ENCODE measurements around the gene EPHB1.

EPHB1 gene

DNA sequence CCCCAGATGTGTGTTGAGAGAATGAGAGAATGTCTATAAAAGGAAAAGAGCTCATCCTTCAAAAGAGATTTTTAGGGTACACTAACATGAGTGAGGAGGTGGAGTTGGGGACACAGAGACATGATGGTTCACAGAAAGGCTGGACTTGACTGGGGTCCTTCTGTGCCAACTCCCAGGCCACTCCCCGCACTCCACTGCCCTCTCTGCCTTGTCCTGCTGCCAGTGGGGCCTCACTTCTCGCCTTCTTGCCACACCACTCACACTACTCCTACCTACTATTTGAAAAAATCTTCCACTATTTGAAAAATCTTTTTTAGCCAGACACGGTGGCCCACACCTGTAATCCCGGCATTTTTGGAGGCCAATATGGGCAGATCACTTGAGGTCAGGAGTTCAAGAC lies 298.1 kb downstream of the EPHB1 start:
- no peak for DNase-seq (ENCODE audit: low spot score)
- TF ChIP-seq, protein P1, sequence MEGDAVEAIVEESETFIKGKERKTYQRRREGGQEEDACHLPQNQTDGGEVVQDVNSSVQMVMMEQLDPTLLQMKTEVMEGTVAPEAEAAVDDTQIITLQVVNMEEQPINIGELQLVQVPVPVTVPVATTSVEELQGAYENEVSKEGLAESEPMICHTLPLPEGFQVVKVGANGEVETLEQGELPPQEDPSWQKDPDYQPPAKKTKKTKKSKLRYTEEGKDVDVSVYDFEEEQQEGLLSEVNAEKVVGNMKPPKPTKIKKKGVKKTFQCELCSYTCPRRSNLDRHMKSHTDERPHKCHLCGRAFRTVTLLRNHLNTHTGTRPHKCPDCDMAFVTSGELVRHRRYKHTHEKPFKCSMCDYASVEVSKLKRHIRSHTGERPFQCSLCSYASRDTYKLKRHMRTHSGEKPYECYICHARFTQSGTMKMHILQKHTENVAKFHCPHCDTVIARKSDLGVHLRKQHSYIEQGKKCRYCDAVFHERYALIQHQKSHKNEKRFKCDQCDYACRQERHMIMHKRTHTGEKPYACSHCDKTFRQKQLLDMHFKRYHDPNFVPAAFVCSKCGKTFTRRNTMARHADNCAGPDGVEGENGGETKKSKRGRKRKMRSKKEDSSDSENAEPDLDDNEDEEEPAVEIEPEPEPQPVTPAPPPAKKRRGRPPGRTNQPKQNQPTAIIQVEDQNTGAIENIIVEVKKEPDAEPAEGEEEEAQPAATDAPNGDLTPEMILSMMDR (IDR thresholded peaks at IDR 0.05; ENCODE audit: extremely low read depth, missing control alignments) = no peak

DNA sequence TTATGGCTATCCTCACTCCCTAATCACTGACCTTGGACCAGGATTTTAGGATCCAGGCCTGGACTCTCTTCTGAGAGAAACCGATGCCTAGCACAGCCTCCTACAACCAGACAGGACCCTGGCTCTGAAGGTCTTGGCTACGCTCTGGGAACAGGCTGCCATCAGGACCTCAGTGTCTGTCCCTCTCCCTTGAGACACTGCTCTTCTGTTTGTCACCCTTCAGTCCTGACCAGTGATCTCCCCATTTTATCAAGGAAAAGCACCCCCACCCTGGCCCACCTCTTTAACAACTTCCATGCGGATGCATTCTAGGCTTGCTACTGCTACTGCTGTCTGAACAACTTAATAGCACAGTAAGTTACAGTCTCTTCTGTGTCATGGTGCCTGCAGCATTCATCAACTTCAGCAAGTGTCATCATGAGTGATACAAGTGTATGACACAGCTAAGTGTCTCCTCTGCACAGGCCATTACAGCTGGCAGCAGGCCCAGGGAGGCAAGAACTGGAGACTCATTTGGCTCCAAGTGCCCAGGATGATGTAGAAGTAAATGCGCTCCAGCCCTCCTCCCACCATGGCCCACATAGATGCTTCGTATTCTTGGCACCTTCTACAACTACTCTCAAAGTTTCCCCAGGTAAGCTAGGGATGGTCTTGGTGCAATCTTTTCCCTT lies 302.4 kb downstream of the EPHB1 start:
- TF ChIP-seq, protein P1 (IDR thresholded peaks at IDR 0.05; ENCODE audit: extremely low read depth, missing control alignments) = no peak
- DNase-seq (ENCODE audit: low spot score) = no peak

DNA sequence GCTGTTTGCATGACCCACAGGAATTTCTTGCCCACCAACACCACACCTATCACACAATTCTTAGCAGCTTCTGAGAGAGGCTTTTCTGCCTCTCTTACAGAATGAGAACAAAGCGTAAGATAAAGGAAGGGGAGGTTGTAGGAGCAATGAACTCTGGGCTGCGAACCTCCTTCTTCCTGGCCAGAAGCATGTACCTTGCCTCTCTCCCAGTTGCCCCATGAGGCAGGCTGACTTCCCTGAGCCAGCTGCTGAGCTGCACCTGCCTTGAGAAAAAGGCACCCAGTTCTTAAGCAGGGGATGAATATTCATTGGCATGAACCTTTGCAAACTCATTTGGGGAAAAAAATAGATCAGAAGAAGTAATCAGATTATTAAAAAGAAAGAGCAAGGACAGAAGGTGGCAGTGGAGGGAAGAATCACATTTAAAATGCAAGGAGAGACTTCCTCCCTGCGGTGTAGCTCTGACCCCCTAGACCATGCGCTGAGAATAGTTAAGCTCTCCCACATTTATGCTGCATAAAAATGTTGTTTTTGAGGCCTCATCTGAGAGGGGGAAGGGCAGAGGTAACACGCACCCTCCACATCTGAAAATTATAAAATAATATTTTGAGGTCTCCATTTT lies 304.8 kb downstream of the EPHB1 start:
- no peak for DNase-seq (ENCODE audit: low spot score)
- TF ChIP-seq, protein P1 (IDR thresholded peaks at IDR 0.05; ENCODE audit: extremely low read depth, missing control alignments) = no peak

DNA sequence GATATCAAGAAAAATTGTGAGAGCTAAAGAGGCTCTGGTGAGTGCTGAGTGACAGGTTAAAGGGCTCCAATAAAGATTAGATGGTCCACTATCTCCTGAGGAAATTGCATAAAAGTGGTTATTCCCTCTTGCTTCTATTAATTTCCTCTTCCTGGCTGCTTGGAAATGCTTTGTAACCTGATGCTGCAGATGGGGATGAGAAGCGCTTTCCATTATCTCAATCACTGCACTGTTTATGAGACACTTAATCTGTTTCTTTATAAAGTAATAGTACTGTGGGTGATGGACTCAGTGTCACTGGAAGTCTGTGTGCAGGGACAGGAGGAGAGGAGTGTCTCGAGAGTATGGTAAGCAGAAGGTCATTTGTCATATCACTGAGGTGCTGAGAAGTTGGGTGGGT lies 305.3 kb downstream of the EPHB1 start:
- DNase-seq (ENCODE audit: low spot score) = no peak
- TF ChIP-seq, protein P1 (IDR thresholded peaks at IDR 0.05; ENCODE audit: extremely low read depth, missing control alignments) = no peak

DNA sequence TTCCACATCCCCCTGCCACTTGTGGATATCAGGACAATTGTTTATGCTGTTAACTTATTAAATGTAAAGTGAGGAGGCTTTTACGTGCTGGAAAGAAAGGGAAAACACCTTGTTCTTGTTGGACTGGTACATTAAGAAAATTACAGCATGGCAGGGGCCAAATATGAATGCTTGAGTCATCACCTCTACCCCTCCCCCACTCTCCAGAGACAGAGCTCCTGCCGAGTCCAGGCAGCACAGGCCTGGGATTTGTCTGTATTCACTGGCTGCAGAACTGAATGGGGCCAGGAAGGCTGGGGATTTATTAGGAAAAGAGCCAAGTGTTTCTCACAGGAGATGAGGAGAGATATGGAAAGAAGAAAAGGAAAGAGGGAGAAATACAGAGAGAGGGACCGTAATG lies 308.9 kb downstream of the EPHB1 start:
- DNase-seq (ENCODE audit: low spot score) = no peak

DNA sequence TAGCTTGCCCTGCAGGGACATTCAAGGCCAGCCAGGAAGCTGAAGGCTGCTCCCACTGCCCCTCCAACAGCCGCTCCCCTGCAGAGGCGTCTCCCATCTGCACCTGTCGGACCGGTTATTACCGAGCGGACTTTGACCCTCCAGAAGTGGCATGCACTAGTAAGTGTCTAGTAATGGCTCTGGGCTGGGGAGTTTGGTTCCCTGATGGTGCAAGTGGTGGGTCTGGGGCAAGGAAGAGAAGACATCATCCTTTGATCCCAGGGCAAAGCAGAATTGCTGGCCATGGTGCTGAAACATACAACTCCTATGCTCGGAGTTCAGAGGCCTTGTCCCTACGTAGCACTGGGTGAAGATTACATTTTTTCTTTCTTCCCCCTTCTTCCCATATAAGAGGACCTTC lies 311.4 kb downstream of the EPHB1 start:
- TF ChIP-seq, protein P1 (IDR thresholded peaks at IDR 0.05; ENCODE audit: extremely low read depth, missing control alignments) = no peak
- DNase-seq (ENCODE audit: low spot score) = peak; percentile 15

More for the DNA sequence above, 308.9 kb downstream of the EPHB1 start:
- TF ChIP-seq, protein P1 (IDR thresholded peaks at IDR 0.05; ENCODE audit: extremely low read depth, missing control alignments) = no peak

DNA sequence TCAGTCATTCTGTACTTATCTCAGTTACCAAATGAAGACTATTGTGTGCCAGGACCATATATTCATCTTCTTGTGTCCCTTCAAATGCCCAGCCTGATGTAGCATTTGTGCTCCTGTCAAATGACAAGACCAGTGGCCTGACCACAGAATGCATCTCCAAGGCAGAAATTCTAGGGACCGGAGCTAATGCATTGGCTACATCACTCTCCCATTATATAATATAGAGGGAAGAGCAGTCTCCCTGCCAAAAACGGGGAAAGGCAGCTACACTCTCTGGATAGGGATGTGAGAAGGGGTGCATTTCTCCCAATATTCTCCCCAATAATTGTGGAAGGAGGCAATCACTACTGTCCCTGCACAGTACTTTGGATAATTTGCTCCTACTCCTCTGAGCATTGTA lies 312.0 kb downstream of the EPHB1 start:
- TF ChIP-seq, protein P1 (IDR thresholded peaks at IDR 0.05; ENCODE audit: extremely low read depth, missing control alignments) = no peak
- DNase-seq (ENCODE audit: low spot score) = no peak

Data from GM20000 (cell line).